ENCODE data around the gene MEIOSIN. TPM values are rescaled to one million over a fixed set of nuclear protein-coding genes. Genes with fewer than 3 reads are reported as not detected.

MEIOSIN gene
- polyA plus RNA-seq, 1 of the 3 experiments (the other 2 are of a cell fraction) = 0.03 TPM

GRCh38 chr19:45767881-45768654 lies 34.8 kb downstream of the MEIOSIN start:
- ChIA-PET CTCF (interaction anchor here (0.9 to 5.9 kb wide), 16 partner anchors 10 to 192 kb away, joined by 3 to 100 read pairs (median 7); partner anchors contain the start of genes DMWD and QPCTL), POLR2A (interaction anchor here (1.2 to 3.6 kb wide), 4 partner anchors 14 to 51 kb away, joined by 3 to 11 read pairs (median 4); partner anchors contain the start of genes DMPK, DMWD and FBXO46)
- Histone ChIP-seq H4K20me1 (ENCODE audit: insufficient read depth) (peaks cover 11% of the 10 kb centered on the region; the same call in 1 of the 2 replicates), H3K27ac (ENCODE audit: low read depth in 2 of 2, low read length in 1 of 2) (peak overlapping the region; percentile 84 to 95), H3K4me1 (ENCODE audit: control insufficient read depth in 1 of 2, insufficient read depth in 2 of 2, low read depth in 1 of 2, low read length in 1 of 2) (peaks cover 8 to 29% of the 10 kb centered on the region in 2 experiments; a peak in 3 of 4 replicates), H3F3A (replicated peaks; ENCODE audit: insufficient read depth) (peaks cover 33% of the 10 kb centered on the region), H3K27me3 (ENCODE audit: insufficient read depth) (no peaks in the 10 kb centered on the region), H3K79me2 (ENCODE audit: insufficient read depth) (no peaks in the 10 kb centered on the region), H3K36me3 (replicated peaks in 1 of 2; ENCODE audit: control insufficient read depth in 1 of 2, insufficient read depth in 2 of 2, low read length in 1 of 2) (peaks cover 1 to 19% of the 10 kb centered on the region in 2 experiments), H3K9me3 (no peaks in the 10 kb centered on the region), H3K9ac (peak overlapping the region; percentile 78), H3K9me2 (no peaks in the 10 kb centered on the region), H2AFZ (ENCODE audit: low read depth) (no peak overlapping the region), H3K4me3 (ENCODE audit: low read depth in 2 of 2, low read length in 1 of 2) (peak overlapping the region; percentile 64 to 70), H3K4me2 (peak overlapping the region; percentile 99)
- 2% methylated on average over 18 of the region's 102 CpGs for WGBS (ENCODE audit: low lambda C conversion rate)
- peak; percentile 67 for DNase-seq
- no peak for TF ChIP-seq FOXJ3 (CRISPR knock-in tag; IDR thresholded peaks at IDR 0.05)
- no peak for TF ChIP-seq TCF12 (IDR thresholded peaks at IDR 0.05)
- TF ChIP-seq RCOR1 (IDR thresholded peaks at IDR 0.05; ENCODE audit: low read length) = no peak
- no peak for TF ChIP-seq GABPA (IDR thresholded peaks at IDR 0.05; ENCODE audit: low read depth)
- TF ChIP-seq JUND (IDR thresholded peaks at IDR 0.05) = no peak
- 0 out of 2 replicates have a peak, but pooled peaks have one; percentile 15 for TF ChIP-seq MXI1 (IDR thresholded peaks at IDR 0.05; ENCODE audit: low read depth, low read length)
- no peak for TF ChIP-seq EZH2phosphoT487 (IDR thresholded peaks at IDR 0.05; ENCODE audit: borderline replicate concordance, low read depth)
- no peak for TF ChIP-seq EP300 (IDR thresholded peaks at IDR 0.05; ENCODE audit: borderline replicate concordance in 1 of 2, low read depth in 1 of 2, low read length in 1 of 2)
- TF ChIP-seq, protein P1, sequence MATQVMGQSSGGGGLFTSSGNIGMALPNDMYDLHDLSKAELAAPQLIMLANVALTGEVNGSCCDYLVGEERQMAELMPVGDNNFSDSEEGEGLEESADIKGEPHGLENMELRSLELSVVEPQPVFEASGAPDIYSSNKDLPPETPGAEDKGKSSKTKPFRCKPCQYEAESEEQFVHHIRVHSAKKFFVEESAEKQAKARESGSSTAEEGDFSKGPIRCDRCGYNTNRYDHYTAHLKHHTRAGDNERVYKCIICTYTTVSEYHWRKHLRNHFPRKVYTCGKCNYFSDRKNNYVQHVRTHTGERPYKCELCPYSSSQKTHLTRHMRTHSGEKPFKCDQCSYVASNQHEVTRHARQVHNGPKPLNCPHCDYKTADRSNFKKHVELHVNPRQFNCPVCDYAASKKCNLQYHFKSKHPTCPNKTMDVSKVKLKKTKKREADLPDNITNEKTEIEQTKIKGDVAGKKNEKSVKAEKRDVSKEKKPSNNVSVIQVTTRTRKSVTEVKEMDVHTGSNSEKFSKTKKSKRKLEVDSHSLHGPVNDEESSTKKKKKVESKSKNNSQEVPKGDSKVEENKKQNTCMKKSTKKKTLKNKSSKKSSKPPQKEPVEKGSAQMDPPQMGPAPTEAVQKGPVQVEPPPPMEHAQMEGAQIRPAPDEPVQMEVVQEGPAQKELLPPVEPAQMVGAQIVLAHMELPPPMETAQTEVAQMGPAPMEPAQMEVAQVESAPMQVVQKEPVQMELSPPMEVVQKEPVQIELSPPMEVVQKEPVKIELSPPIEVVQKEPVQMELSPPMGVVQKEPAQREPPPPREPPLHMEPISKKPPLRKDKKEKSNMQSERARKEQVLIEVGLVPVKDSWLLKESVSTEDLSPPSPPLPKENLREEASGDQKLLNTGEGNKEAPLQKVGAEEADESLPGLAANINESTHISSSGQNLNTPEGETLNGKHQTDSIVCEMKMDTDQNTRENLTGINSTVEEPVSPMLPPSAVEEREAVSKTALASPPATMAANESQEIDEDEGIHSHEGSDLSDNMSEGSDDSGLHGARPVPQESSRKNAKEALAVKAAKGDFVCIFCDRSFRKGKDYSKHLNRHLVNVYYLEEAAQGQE (IDR thresholded peaks at IDR 0.05; ENCODE audit: low read depth, low read length) = no peak
- no peak; the same call in 1 of the 2 replicates for TF ChIP-seq POLR2AphosphoS5 (IDR thresholded peaks at IDR 0.05; ENCODE audit: low read depth, low read length)
- TF ChIP-seq FOXM1 (IDR thresholded peaks at IDR 0.05; ENCODE audit: low read depth) = no peak
- no peak for TF ChIP-seq MEF2A (IDR thresholded peaks at IDR 0.05; ENCODE audit: borderline replicate concordance, low read depth)
- TF ChIP-seq, protein P2, sequence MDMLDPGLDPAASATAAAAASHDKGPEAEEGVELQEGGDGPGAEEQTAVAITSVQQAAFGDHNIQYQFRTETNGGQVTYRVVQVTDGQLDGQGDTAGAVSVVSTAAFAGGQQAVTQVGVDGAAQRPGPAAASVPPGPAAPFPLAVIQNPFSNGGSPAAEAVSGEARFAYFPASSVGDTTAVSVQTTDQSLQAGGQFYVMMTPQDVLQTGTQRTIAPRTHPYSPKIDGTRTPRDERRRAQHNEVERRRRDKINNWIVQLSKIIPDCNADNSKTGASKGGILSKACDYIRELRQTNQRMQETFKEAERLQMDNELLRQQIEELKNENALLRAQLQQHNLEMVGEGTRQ (IDR thresholded peaks at IDR 0.05; ENCODE audit: borderline replicate concordance, low read depth, low read length) = no peak
- 0 out of 2 replicates have a peak, but pooled peaks have one; percentile 42 for TF ChIP-seq SIN3A (IDR thresholded peaks at IDR 0.05; ENCODE audit: borderline replicate concordance, low read depth, low read length)
- TF ChIP-seq, protein P3, sequence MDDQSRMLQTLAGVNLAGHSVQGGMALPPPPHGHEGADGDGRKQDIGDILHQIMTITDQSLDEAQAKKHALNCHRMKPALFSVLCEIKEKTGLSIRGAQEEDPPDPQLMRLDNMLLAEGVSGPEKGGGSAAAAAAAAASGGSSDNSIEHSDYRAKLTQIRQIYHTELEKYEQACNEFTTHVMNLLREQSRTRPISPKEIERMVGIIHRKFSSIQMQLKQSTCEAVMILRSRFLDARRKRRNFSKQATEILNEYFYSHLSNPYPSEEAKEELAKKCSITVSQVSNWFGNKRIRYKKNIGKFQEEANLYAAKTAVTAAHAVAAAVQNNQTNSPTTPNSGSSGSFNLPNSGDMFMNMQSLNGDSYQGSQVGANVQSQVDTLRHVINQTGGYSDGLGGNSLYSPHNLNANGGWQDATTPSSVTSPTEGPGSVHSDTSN (IDR thresholded peaks at IDR 0.05) = no peak
- no peak for TF ChIP-seq FOSL2 (IDR thresholded peaks at IDR 0.05; ENCODE audit: borderline replicate concordance, low read depth)
- peak; percentile 15; the same call in 1 of the 2 replicates for TF ChIP-seq TAF1 (IDR thresholded peaks at IDR 0.05; ENCODE audit: borderline replicate concordance, low read depth, low read length)
- peak; percentile 28; the same call in 1 of the 2 replicates for TF ChIP-seq NRF1 (IDR thresholded peaks at IDR 0.05; ENCODE audit: low read depth, low read length)
- no peak for TF ChIP-seq TEAD4 (IDR thresholded peaks at IDR 0.05; ENCODE audit: borderline replicate concordance, insufficient read depth)
- TF ChIP-seq, protein P4, sequence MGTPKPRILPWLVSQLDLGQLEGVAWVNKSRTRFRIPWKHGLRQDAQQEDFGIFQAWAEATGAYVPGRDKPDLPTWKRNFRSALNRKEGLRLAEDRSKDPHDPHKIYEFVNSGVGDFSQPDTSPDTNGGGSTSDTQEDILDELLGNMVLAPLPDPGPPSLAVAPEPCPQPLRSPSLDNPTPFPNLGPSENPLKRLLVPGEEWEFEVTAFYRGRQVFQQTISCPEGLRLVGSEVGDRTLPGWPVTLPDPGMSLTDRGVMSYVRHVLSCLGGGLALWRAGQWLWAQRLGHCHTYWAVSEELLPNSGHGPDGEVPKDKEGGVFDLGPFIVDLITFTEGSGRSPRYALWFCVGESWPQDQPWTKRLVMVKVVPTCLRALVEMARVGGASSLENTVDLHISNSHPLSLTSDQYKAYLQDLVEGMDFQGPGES (IDR thresholded peaks at IDR 0.05; ENCODE audit: low read depth, low read length) = no peak
- TF ChIP-seq RFX5 (IDR thresholded peaks at IDR 0.05; ENCODE audit: low read length) = no peak
- no peak for TF ChIP-seq SMC3 (IDR thresholded peaks at IDR 0.05; ENCODE audit: low read depth, low read length)
- no peak for TF ChIP-seq ZBTB33 (IDR thresholded peaks at IDR 0.05; ENCODE audit: borderline replicate concordance, low read depth)
- no peak for TF ChIP-seq GATA2 (CRISPR knock-in tag; IDR thresholded peaks at IDR 0.05)

Measured in SK-N-SH (cell line).